ENCODE results near the gene TCF12.

- TF ChIP-seq CTCF (IDR thresholded peaks at IDR 0.05) (no peak), POLR2A (IDR thresholded peaks at IDR 0.05) (no peak)
Observed at GRCh38 chr15:57195326-57195725, 276.9 kb downstream of the TCF12 start.
